ENCODE data around the gene GMCL1. TPM values are rescaled to one million over a fixed set of nuclear protein-coding genes. Genes with fewer than 3 reads are reported as not detected.

GMCL1 gene
- total and polyA plus RNA-seq, 2 of the 13 experiments (the other 11 are each of a cell fraction or from before 2014, with no cell fraction given) = 18.7 to 24.0 TPM

DNA sequence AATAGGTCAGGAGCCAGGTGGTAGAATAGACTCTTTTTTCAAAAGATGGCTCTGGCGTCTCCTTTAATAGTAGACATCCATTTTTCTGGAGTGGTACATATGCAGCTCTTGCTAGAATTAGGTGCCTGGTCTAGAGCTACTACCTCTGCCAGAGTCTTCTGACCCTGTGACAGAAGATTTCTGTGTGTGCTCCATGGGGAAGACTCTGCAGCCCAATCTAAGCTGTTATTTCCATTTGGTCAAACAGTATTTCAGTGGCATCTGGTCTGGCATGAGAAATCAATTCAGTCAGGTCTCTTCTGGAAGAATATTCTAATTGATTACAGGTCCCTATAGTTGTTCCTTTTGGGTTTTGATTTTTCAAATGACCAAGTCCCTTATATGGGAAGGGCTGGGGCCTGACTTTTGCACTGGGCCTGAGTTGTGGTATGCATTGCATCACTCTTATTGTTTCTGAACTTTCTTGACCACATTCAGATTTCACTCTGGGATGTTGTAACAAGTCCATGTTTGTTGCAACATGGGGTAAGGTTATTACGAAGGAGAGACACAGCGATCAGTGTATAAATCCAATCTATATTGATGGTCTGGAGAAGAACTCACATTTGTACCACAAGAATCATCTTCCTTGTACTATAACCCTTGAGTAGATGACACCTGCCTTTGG lies 97.5 kb downstream of the GMCL1 start (continued):
- TF ChIP-seq, protein P1, sequence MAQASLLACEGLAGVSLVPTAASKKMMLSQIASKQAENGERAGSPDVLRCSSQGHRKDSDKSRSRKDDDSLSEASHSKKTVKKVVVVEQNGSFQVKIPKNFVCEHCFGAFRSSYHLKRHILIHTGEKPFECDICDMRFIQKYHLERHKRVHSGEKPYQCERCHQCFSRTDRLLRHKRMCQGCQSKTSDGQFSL (CRISPR knock-in tag; IDR thresholded peaks at IDR 0.05) = no peak
- TF ChIP-seq CREM (IDR thresholded peaks at IDR 0.05) (peak; percentile 47), CREM (CRISPR knock-in tag; IDR thresholded peaks at IDR 0.05) (no peak), ZNF567 (CRISPR knock-in tag; IDR thresholded peaks at IDR 0.05; ENCODE audit: borderline replicate concordance) (no peak), SALL1 (CRISPR knock-in tag; IDR thresholded peaks at IDR 0.05) (peak; percentile 39; the same call in 1 of the 2 replicates), ZNF350 (CRISPR knock-in tag; IDR thresholded peaks at IDR 0.05; ENCODE audit: borderline replicate concordance, low read depth) (no peak), TEAD3 (CRISPR knock-in tag; optimal IDR thresholded peaks at IDR 0.05; ENCODE audit: borderline replicate concordance) (peak; percentile 75), KDM6A (CRISPR knock-in tag; IDR thresholded peaks at IDR 0.05; ENCODE audit: low read depth) (no peak), POLR2G (IDR thresholded peaks at IDR 0.05; ENCODE audit: low read depth, low read length) (no peak), TOPORS (CRISPR knock-in tag; IDR thresholded peaks at IDR 0.05) (no peak), NR2F2 (IDR thresholded peaks at IDR 0.05; ENCODE audit: borderline replicate concordance, low read depth) (no peak), TBP (CRISPR knock-in tag; IDR thresholded peaks at IDR 0.05) (no peak), ZNF354B (CRISPR knock-in tag; IDR thresholded peaks at IDR 0.05) (no peak)
- TF ChIP-seq, protein P2, sequence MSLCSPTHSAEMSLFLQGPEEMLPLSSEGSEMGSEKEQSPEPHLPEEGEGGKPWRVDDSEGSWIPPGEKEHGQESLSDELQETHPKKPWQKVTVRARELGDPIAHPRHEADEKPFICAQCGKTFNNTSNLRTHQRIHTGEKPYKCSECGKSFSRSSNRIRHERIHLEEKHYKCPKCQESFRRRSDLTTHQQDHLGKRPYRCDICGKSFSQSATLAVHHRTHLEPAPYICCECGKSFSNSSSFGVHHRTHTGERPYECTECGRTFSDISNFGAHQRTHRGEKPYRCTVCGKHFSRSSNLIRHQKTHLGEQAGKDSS (CRISPR knock-in tag; IDR thresholded peaks at IDR 0.05; ENCODE audit: borderline replicate concordance, low read depth) = no peak
- TF ChIP-seq, protein P3, sequence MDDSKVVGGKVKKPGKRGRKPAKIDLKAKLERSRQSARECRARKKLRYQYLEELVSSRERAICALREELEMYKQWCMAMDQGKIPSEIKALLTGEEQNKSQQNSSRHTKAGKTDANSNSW (CRISPR knock-in tag; IDR thresholded peaks at IDR 0.05; ENCODE audit: borderline replicate concordance) = no peak
- TF ChIP-seq, protein P4, sequence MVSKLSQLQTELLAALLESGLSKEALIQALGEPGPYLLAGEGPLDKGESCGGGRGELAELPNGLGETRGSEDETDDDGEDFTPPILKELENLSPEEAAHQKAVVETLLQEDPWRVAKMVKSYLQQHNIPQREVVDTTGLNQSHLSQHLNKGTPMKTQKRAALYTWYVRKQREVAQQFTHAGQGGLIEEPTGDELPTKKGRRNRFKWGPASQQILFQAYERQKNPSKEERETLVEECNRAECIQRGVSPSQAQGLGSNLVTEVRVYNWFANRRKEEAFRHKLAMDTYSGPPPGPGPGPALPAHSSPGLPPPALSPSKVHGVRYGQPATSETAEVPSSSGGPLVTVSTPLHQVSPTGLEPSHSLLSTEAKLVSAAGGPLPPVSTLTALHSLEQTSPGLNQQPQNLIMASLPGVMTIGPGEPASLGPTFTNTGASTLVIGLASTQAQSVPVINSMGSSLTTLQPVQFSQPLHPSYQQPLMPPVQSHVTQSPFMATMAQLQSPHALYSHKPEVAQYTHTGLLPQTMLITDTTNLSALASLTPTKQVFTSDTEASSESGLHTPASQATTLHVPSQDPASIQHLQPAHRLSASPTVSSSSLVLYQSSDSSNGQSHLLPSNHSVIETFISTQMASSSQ (IDR thresholded peaks at IDR 0.05; ENCODE audit: low read depth) = no peak
- TF ChIP-seq, protein P4 (CRISPR knock-in tag; IDR thresholded peaks at IDR 0.05; ENCODE audit: borderline replicate concordance) = no peak
- TF ChIP-seq, protein P5, sequence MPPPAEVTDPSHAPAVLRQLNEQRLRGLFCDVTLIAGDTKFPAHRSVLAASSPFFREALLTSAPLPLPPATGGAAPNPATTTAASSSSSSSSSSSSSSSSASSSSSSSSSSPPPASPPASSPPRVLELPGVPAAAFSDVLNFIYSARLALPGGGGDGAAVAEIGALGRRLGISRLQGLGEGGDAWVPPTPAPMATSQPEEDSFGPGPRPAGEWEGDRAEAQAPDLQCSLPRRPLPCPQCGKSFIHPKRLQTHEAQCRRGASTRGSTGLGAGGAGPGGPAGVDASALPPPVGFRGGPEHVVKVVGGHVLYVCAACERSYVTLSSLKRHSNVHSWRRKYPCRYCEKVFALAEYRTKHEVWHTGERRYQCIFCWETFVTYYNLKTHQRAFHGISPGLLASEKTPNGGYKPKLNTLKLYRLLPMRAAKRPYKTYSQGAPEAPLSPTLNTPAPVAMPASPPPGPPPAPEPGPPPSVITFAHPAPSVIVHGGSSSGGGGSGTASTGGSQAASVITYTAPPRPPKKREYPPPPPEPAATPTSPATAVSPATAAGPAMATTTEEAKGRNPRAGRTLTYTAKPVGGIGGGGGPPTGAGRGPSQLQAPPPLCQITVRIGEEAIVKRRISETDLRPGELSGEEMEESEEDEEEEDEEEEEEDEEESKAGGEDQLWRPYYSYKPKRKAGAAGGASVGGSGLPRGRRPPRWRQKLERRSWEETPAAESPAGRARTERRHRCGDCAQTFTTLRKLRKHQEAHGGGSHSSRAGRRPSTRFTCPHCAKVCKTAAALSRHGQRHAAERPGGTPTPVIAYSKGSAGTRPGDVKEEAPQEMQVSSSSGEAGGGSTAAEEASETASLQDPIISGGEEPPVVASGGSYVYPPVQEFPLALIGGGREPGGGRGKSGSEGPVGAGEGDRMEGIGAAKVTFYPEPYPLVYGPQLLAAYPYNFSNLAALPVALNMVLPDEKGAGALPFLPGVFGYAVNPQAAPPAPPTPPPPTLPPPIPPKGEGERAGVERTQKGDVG (CRISPR knock-in tag; IDR thresholded peaks at IDR 0.05; ENCODE audit: borderline replicate concordance) = no peak
- TF ChIP-seq, protein P6, sequence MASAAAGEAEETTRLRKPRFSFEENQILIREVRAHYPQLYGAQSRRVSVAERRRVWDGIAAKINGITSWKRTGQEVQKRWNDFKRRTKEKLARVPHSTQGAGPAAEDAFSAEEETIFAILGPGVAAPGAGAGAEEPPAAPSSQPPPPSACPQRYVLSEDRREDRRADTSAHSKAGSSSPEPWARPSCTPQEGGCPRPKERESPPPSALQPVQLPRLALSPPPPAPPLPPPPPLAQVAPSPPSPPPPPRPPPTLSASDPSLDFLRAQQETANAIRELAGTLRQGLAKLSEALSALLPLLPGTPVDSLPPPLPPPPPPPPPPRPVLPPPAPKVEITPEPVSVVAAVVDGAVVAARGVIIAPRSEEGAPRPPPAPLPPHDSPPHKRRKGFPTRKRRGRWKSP (CRISPR knock-in tag; IDR thresholded peaks at IDR 0.05) = peak; percentile 63; the same call in 1 of the 2 replicates
